Mesendoderm (in vitro differentiated cells): ENCODE results near the gene SAMD14.

Source experiments
- DNase-seq: peaks from one replicate; pipeline ENCODE4 v3.0.0; 2013
- H2AK5ac ChIP-seq: 2 replicates; pipeline ENCODE4 v1.6.1; 2013; ENCODE audit warnings: low read length, inconsistent platforms
- H2BK120ac ChIP-seq: 2 replicates; pipeline ENCODE4 v1.6.1; 2013; ENCODE audit warnings: low read depth, mild to moderate bottlenecking, low read length, moderate library complexity, mixed read lengths
- H2BK15ac ChIP-seq: replicated peaks from 2 replicates; pipeline ENCODE4 v1.6.1; 2013; ENCODE audit warnings: low read depth, mild to moderate bottlenecking, moderate library complexity
- H2BK5ac ChIP-seq: 2 replicates; pipeline ENCODE4 v1.6.1; 2013; ENCODE audit warnings: low read length, inconsistent platforms
- H3K18ac ChIP-seq: 2 replicates; pipeline ENCODE4 v1.6.1; 2013; ENCODE audit warnings: mild to moderate bottlenecking, low read length, mixed read lengths
- H3K23ac ChIP-seq: one replicate; pipeline ENCODE4 v1.6.1; 2013; ENCODE audit warnings: low read length
- H3K27ac ChIP-seq: 2 replicates; pipeline ENCODE4 v1.5.1; 2013; ENCODE audit warnings: low read depth, mild to moderate bottlenecking, inconsistent platforms, low read length, moderate library complexity
- H3K27me3 ChIP-seq: 2 replicates; pipeline ENCODE4 v1.6.1; 2013; ENCODE audit warnings: low read length, control low read depth, mild to moderate bottlenecking, inconsistent platforms; ENCODE audit not compliant: insufficient read depth, poor library complexity
- H3K36me3 ChIP-seq: 2 replicates; pipeline ENCODE4 v1.6.1; 2013; ENCODE audit warnings: low read length, inconsistent platforms; ENCODE audit not compliant: control insufficient read depth, insufficient read depth
- H3K4ac ChIP-seq: one replicate; pipeline ENCODE4 v1.6.1; 2013; ENCODE audit warnings: low read depth, mild to moderate bottlenecking, low read length, moderate library complexity
- H3K4me1 ChIP-seq: 2 replicates; pipeline ENCODE4 v1.6.1; 2013; ENCODE audit warnings: low read depth, low read length, inconsistent platforms; ENCODE audit not compliant: control insufficient read depth
- H3K4me2 ChIP-seq: 2 replicates; pipeline ENCODE4 v1.6.1; 2013; ENCODE audit warnings: low read length
- H3K4me3 ChIP-seq: 2 replicates; pipeline ENCODE4 v1.5.1; 2013; ENCODE audit warnings: mild to moderate bottlenecking, low read length
- H3K56ac ChIP-seq: one replicate; pipeline ENCODE4 v1.6.1; 2013; ENCODE audit warnings: low read length
- H3K79me1 ChIP-seq: 2 replicates; pipeline ENCODE4 v1.6.1; 2013; ENCODE audit warnings: low read length, inconsistent platforms
- H3K79me2 ChIP-seq: 2 replicates; pipeline ENCODE4 v1.6.1; 2013; ENCODE audit warnings: mild to moderate bottlenecking, low read length; ENCODE audit not compliant: control insufficient read depth, insufficient read depth
- H3K9ac ChIP-seq: 2 replicates; pipeline ENCODE4 v1.6.1; 2013; ENCODE audit warnings: low read length, inconsistent platforms
- H4K5ac ChIP-seq: one replicate; pipeline ENCODE4 v1.6.1; 2013; ENCODE audit warnings: low read length
- H4K8ac ChIP-seq: one replicate; pipeline ENCODE4 v1.6.1; 2013; ENCODE audit warnings: low read depth, mild to moderate bottlenecking, control low read depth, low read length, moderate library complexity
- WGBS: extraction: QIAGEN DNeasy Blood & Tissue Kit; methylation state at CpG from one replicate; pipeline ENCODE4 v1.1.7; 2013; ENCODE audit warnings: low lambda C conversion rate, missing lambda C conversion rate; ENCODE audit not compliant: insufficient coverage; ENCODE audit errors: extremely low coverage; 5-methylcytosine and 5-hydroxymethylcytosine counted together

SAMD14 gene

GRCh38 chr17:50110591-50111349, 19.2 kb downstream of the SAMD14 start:
- Histone ChIP-seq H4K5ac (no peak overlapping the region), H3K9ac (no peak overlapping the region), H3K56ac (no peak overlapping the region), H3K79me1 (no peaks in the 10 kb centered on the region), H3K4me1 (peaks cover 2% of the 10 kb centered on the region), H2BK5ac (no peak overlapping the region), H3K36me3 (no peaks in the 10 kb centered on the region), H2BK120ac (no peak overlapping the region), H3K4ac (no peak overlapping the region), H3K23ac (no peak overlapping the region), H2BK15ac (no peak overlapping the region), H3K27me3 (no peaks in the 10 kb centered on the region), H3K4me3 (no peak overlapping the region), H3K79me2 (no peaks in the 10 kb centered on the region), H3K27ac (no peak overlapping the region), H3K18ac (no peak overlapping the region), H3K4me2 (no peak overlapping the region), H2AK5ac (no peak overlapping the region), H4K8ac (no peak overlapping the region)
- WGBS, result no CpG with 5 or more reads among the region's 19 CpGs
- no peak for DNase-seq

- Histone ChIP-seq H3K9ac (no peak overlapping the region), H2BK5ac (no peak overlapping the region), H2AK5ac (no peak overlapping the region), H2BK120ac (no peak overlapping the region), H3K4me3 (no peak overlapping the region), H3K27ac (no peak overlapping the region), H3K79me1 (no peaks in the 10 kb centered on the region), H3K36me3 (no peaks in the 10 kb centered on the region), H3K4me2 (no peak overlapping the region), H3K4me1 (peaks cover 2% of the 10 kb centered on the region), H3K79me2 (no peaks in the 10 kb centered on the region), H3K23ac (no peak overlapping the region), H4K8ac (no peak overlapping the region), H3K4ac (no peak overlapping the region), H3K27me3 (no peaks in the 10 kb centered on the region), H4K5ac (no peak overlapping the region), H2BK15ac (no peak overlapping the region), H3K56ac (no peak overlapping the region), H3K18ac (no peak overlapping the region)
- DNase-seq, result no peak
- WGBS, result no CpG with 5 or more reads among the region's 19 CpGs
These were observed 20.2 kb downstream of the SAMD14 start for GRCh38 chr17:50109785-50110184.

- Histone ChIP-seq H3K79me2 (no peaks in the 10 kb centered on the region), H3K9ac (no peak overlapping the region), H4K5ac (no peak overlapping the region), H3K4ac (no peak overlapping the region), H3K18ac (no peak overlapping the region), H2BK120ac (no peak overlapping the region), H2AK5ac (no peak overlapping the region), H3K79me1 (no peaks in the 10 kb centered on the region), H3K36me3 (no peaks in the 10 kb centered on the region), H3K4me2 (no peak overlapping the region), H3K4me1 (peaks cover 2% of the 10 kb centered on the region), H3K27me3 (no peaks in the 10 kb centered on the region), H2BK15ac (no peak overlapping the region), H4K8ac (no peak overlapping the region), H3K4me3 (no peak overlapping the region), H2BK5ac (no peak overlapping the region), H3K56ac (no peak overlapping the region), H3K23ac (no peak overlapping the region), H3K27ac (no peak overlapping the region)
- WGBS, result no CpG with 5 or more reads among the region's 7 CpGs
- DNase-seq, result no peak
These were observed 20.8 kb downstream of the SAMD14 start for GRCh38 chr17:50109207-50109606.

- H3K79me2 ChIP-seq, result no peaks in the 10 kb centered on the region
- H3K4me2 ChIP-seq, result no peak overlapping the region
- H3K79me1 ChIP-seq, result no peaks in the 10 kb centered on the region
- no peak overlapping the region for H3K56ac ChIP-seq
- H4K5ac ChIP-seq, result no peak overlapping the region
- H3K36me3 ChIP-seq, result no peaks in the 10 kb centered on the region
- no peak for DNase-seq
- H3K4ac ChIP-seq, result no peak overlapping the region
- H2BK120ac ChIP-seq, result no peak overlapping the region
- no peak overlapping the region for H3K23ac ChIP-seq
- H2AK5ac ChIP-seq, result no peak overlapping the region
- H3K9ac ChIP-seq, result no peak overlapping the region
- no peak overlapping the region for H2BK15ac ChIP-seq
- H3K27ac ChIP-seq, result no peak overlapping the region
- no peak overlapping the region for H3K18ac ChIP-seq
- H2BK5ac ChIP-seq, result no peak overlapping the region
- H3K4me1 ChIP-seq, result peaks cover 2% of the 10 kb centered on the region
- H3K4me3 ChIP-seq, result no peak overlapping the region
- H3K27me3 ChIP-seq, result no peaks in the 10 kb centered on the region
- WGBS, result no CpG with 5 or more reads among the region's 9 CpGs
- no peak overlapping the region for H4K8ac ChIP-seq
These were observed 21.4 kb downstream of the SAMD14 start for GRCh38 chr17:50108556-50108955.

GRCh38 chr17:50107790-50108414, 22.1 kb downstream of the SAMD14 start:
- no peaks in the 10 kb centered on the region for H3K36me3 ChIP-seq
- no peak overlapping the region for H4K8ac ChIP-seq
- DNase-seq, result no peak
- H3K4me2 ChIP-seq, result no peak overlapping the region
- H2AK5ac ChIP-seq, result no peak overlapping the region
- H3K56ac ChIP-seq, result no peak overlapping the region
- no peak overlapping the region for H2BK120ac ChIP-seq
- no peak overlapping the region for H3K9ac ChIP-seq
- no peak overlapping the region for H3K4me3 ChIP-seq
- WGBS, result no CpG with 5 or more reads among the region's 10 CpGs
- no peaks in the 10 kb centered on the region for H3K27me3 ChIP-seq
- H3K79me2 ChIP-seq, result no peaks in the 10 kb centered on the region
- peaks cover 2% of the 10 kb centered on the region for H3K4me1 ChIP-seq
- H3K79me1 ChIP-seq, result no peaks in the 10 kb centered on the region
- H3K4ac ChIP-seq, result no peak overlapping the region
- H3K18ac ChIP-seq, result no peak overlapping the region
- H3K27ac ChIP-seq, result no peak overlapping the region
- no peak overlapping the region for H2BK15ac ChIP-seq
- H3K23ac ChIP-seq, result no peak overlapping the region
- H2BK5ac ChIP-seq, result no peak overlapping the region
- H4K5ac ChIP-seq, result no peak overlapping the region
